GM19452 (cell line): Measurements from ENCODE around the gene ATP9A.
"Not testable (repeated sequence)": the region's sequence is repeated elsewhere in the genome, so short reads cannot be mapped to it uniquely, and the experiment has no call there.

Source experiments
- ATAC-seq: cut with Tn5 transposase; IDR thresholded peaks from one replicate; pipeline ENCODE4 v1.9.1; 2021; ENCODE audit not compliant: unreplicated experiment

The ATP9A gene

DNA sequence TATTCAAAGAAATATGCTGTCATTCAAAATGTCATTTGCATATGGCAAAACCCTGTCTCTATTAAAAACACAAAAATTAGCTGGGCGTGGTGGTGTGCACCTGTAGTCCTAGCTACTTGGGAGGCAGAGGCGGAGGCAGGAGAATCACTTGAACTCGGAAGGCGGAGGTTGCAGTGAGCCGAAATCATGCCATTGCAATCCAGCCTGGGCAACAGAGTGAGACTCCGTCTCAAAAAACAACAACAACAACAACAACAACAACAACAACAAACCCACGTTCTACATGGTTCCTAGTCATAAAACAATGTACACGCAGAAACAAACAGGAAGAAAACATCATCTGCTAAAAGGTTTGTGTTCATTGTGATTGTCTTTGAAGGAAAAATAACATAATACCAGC is 15.0 kb downstream of the ATP9A start:
- ATAC-seq: not testable (repeated sequence)

DNA sequence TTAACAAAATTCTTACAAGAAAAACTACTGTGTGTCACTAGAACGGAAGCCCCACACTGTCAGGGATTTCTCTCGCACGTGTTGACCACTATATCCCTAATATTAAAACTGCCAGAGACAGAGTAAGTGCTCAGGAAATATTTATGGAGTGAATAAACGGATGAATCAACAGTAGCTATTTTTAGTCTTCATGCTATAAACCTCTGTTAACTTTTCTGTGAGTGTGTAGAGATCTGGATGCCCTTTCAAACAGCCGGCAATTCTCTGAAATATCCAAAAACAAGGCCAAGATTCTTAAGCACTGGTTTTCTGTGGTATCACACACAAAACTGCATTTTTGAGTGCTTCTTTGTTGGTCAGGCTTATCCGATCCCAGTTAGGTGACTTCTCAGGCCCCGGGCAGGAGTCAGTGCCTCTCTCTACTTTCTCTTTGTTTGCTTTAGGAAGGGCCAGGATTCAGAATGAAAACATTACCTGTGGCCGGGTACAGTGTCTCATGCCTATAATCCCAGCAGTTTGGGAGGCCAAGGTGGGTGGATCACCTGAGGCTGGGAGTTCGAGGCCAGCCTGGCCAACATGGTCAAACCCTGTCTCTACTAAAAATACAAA is 15.7 kb downstream of the ATP9A start:
- no peak for ATAC-seq

DNA sequence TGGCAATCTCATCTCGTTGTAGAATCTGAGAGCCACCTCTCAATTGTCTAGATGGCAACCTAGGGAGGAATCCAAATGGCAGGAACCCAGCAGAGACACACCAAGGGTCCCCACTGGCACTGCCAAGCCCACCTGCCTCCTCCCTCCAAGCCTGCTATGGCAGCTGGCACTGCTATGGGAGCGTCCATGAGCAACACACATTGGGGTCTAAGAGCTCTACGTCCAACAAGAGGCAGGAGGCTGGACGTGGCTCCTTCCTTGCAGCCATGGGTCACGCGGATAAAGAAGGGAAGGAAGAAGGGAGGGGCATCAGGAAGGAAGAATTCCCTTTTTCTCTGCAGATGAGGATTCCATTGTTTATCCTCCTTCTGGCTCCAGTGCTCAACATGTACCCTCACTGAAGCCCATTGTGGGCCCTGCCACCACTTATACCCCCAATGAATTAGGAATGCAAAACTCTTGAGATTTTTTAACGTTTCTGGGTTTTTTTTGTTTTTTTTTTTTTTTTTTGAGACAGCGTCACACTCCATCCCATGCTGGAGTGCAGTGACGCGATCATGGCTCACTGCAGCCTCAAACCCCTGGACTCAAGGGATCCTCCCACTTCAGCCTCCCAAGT is 17.3 kb downstream of the ATP9A start:
- no peak for ATAC-seq

DNA sequence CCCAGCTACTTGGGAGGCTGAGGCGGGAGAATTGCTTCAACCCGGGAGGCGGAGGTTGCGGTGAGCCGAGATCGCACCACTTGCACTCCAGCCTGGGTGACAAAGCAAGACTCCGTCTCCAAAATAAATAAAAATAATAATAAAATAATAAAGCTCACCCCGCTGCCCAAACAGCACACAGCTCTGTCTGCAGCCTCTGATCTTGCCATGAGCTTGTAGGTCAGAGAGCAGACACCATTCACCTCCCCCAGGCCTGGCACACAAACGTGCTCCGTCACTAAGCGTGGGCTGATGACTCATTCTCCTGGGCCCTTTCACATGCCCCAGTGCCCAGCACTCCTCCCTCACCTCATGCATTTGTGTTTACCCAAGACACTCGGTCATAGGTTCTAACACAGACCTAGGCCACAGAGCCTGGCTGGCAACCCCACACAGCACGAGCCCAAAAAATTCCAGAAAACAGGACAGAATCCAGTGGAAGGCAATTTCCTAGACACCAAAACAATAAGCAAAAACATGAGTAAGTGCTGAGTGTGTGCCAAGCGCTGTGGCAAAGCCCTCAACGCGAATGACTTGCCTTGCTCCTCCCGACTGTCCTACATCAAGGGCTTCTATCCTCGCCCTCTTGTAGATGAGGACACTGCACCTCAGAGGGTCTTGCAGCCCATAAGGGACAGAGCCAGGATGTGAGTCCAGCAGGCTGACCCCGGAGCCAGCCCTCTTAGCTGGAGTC is 18.0 kb downstream of the ATP9A start:
- ATAC-seq: no peak

DNA sequence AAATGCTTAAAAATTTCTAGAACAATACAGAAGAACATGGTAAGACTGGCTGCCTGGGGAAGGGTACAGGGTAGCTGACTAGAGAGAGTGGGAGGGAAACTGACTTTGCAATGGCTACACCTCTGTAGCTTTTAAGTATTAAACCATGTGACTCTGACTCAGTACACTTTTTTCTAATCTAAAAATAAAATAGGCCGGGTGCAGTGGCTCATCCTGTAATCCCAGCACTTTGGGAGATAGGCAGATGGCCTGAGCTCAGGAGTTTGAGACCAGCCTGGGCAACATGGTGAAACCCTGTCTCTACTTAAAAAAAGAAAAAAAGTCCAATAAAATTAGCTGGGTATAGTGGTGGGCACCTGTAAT is 18.5 kb downstream of the ATP9A start:
- ATAC-seq: no peak

DNA sequence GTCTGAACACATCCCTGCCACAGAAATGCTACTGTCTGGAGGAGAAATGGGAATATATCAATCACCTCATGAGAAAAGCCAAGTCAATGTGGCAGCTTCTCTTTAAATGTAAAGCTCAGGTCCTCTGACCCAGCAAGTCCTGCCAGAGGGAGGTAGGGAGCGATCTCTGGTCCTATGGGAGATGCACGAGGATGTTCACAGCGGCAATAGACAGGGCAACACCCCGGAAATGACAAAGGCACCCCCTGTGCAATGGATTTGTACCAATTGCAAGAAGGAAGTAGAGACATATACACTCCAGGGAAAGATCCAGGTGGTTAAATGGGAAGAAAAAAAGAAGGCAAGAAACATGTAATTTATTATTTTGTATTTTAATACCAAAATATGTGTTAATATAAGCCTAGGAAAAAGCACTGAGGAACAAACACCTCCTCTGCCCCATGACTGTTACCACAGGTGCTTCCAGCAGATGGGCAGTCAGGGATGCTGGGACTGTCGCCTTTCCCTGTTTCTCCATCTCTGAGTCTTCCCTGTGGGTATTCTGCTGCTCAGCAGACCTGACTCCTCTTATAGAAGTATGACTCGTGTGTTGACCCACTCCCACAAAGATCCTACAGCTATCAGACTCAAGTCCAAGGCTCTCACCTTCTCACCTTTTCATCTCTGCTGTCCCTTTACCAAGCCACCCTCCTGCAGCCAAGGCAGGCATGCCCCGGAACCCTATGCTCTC is 20.8 kb downstream of the ATP9A start:
- no peak for ATAC-seq

DNA sequence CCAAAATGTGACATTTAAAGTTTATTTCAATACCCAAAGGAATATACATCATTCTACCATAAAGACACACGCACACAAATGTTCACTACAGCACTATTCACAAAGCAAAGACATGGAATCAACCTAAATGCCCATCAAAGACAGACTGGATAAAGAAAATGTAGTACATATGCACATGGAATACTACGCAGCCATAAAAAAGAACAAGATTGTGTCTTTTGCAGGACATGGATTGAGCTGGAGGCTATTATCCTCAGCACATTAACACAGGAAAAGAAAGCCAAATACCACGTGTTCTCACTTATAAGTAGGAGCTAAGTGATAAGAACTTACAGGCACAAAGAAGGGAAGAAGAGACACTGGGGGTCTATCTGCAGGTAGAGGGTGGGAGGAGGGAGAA is 22.4 kb downstream of the ATP9A start:
- no peak for ATAC-seq

DNA sequence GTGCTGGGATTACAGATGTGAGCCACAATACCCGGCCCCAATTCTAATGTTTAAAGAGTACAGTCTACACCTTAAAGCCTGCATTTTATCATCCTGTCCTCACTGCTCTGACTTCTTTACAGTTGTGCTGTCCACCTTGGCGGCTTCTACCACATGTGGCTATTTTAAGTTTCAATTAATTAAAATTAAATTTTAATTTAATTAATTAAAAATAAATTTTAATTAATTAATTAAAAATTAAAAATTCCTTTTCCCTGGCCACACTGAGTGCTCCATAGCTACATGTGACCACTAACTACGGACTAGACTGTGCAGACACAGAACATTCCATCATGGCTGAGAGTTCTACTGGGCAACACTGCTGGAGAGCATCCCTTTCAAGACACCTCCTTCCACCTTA is 27.4 kb downstream of the ATP9A start:
- ATAC-seq: no peak

DNA sequence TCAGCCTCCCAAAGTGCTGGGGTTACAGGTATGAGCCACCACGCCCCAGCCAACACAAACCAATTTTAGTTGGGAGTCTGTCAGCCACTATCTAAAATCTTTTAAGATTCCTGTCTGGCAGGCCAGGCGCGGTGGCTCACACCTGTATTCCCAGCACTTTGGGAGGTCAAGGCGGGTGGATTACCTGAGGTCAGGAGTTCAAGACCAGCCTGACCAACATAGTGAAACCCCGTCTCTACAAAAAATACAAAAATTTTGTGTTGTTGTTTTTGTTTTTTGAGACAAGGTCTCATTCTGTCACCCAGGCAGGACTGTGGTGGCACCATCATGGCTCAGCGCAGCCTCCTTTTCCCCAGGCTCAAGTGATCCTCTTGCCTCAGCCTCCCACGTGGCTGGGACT is 27.9 kb downstream of the ATP9A start:
- not testable (repeated sequence) for ATAC-seq

DNA sequence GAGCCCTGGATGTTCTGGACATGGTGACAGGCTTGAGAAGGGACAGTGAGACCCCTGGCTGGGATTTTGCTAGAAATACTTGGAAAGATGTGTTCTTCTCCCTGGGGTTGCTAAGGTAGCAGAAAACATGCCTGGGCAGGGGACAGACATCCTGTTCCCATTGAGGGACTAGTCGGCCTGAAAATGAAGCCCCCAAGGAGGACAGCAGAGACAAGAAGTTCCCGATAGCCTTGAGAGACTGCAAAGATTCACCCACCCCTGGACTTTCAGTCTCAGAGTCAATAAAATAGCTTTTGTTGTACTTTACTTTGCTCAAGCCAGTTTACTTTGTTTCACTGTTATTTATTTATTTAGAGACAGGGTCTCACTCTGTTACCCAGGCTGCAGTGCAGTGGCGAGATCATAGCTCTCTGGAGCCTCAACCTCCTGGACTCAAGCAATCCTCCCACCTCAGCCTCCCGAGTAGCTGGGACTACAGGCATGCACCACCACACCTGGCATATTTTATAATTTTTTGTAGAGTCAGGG is 28.4 kb downstream of the ATP9A start:
- ATAC-seq: no peak

DNA sequence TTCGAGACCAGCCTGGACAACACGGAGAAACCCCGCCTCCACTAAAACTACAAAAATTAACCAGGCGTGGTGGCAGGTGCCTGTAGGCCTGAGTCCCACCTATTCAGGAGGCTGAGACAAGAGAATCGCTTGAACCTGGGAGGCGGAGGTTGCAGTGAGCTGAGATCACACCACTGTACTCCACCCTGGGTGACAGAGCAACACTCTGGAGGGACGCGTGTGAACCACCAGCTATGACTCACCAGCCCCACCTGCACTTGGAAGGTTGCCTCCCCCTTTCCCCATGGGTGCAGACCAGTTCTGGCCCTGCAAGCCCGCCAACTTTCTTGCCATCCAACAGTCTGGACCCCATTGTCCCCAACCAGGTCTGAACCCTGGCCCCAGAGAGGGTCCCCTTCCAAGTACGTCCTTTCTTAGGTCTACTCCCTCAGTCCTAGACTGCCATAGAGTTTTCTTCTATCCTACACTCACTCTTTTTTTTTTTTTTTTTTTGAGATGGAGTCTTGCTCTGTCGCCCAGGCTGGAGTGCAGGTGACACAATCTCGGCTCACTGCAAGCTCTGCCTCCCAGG is 29.2 kb downstream of the ATP9A start:
- ATAC-seq: no peak

DNA sequence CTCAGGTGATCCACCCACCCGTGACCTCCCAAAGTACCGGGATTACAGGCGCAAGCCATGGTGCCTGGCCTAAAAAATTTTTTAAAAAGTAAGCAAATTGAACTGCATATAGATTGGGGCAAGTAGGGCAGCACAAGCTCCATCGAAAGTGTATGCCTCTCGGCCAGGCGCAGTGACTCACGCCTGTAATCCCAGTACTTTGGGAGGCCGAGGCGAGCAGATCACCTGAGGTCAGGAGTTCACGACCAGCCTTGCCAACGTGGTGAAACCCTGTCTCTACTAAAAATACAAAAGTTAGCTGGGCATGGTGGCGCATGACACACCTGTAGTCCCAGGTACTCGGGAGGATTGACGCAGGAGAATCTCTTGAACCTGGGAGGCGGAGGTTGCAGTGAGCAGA is 29.9 kb downstream of the ATP9A start:
- ATAC-seq: not testable (repeated sequence)

DNA sequence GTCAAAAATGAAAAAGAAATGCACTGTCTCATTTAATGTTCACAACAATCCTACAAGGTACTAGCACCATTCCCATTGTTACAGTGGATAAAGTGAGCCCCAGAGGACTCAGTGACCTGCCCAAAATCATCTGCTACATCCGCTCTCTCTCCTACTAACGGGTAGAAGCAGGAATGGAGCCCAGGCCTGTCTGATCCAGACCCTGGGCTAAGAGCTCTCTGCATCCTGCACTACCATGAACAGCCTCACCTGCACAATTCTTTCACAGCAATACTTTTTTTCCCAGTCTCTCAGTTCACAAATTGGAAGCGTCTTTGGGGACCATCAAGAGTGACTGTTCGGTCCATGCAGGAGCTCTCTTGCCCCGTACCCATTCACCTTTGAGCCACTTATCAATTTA is 31.2 kb downstream of the ATP9A start:
- ATAC-seq: no peak

DNA sequence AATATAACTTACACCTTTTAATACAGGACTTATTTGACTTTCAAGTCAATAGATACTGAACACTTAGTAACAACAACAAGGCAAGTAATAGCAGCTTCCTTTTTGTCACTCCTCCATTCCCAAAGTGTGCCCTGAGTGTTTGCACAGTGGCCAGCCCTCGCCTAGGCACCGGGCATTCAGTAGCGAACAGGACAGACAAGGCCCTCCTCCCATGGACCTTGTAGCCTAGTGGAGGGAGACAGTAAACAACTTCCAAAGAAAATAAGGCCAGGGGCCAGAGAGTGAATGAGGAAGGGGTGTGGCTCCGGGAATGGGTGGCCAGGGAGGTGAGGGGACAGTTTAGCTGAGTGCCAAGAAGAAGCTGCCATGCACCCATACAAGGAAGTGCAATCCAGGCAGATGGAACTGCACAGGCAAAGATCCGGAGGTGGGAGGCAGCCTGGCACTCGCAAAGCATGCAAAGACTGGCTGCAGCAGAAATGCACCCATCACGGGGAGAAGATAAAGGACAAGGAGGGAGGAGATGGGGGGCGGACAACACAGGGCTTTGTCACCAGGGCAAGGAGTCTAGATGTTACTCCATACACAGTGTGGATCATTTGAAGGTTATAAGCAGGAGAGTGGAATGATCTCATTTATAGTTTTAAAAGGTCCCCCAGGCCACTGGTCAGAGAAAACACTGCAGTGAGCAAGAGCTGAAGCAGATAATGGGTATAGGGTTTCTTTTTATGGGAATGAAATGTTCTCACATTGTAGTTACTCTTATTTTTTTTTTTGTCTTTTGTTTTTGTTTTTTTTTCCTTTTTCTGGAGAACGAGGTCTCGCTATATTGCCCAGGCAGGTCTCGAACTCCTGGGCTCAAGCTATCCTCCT is 32.2 kb downstream of the ATP9A start:
- no peak for ATAC-seq

DNA sequence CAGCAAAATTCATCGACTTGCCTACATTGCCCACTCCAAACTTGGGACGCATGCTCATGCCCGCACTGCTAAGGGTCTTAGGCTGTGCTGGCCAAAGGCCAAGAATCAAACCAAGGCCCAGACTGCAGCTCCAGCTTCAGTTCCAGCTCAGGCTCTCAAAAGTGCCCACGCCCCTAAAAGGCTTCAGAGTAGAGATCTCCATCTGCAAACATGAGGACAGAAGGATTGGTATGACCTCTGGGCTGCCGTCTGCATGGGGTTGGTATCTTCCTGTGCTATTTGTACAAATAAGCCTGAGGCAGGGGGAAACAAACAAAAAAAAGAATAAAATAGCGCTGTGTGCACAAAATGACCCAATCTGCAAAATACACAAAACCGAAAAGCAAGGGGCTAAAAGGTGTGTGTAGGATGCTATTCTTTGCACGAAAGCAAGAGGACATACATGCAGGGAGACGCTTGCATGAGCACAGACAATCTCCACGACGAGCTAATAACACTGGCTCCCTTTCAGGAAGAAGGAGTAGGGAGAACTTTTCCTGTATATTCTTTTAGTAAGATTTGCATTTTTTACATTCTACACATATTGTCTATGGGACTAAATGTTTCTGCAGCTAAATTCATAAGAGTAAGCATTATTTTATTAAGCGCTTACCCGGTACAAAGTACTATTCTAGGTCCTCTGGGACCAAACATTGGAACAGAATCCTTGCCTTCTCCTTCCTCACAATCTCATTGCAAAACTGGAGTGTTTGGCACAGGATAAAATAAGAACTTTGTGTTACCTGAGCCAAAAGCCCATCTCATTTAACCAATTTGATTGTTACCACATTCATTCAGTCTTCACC is 33.1 kb downstream of the ATP9A start:
- ATAC-seq: no peak

DNA sequence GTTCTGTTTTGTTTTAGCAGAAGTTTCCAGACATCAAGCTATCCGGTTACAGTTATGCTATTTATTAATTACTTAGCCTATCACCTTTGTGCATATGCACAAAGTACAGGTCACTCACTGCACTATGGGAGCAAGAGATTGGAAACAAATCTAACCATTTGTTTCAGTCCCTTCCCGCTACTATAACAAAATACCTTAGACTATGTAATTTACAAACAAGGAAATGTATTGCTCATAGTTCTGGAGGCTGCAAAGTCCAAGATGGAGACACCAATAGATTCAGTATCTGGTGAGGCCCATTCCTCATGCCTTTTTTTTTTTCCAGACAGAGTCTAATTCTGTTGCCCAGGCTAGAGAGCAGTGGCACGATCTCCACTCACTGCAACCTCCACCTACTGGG is 35.1 kb downstream of the ATP9A start:
- no peak for ATAC-seq

DNA sequence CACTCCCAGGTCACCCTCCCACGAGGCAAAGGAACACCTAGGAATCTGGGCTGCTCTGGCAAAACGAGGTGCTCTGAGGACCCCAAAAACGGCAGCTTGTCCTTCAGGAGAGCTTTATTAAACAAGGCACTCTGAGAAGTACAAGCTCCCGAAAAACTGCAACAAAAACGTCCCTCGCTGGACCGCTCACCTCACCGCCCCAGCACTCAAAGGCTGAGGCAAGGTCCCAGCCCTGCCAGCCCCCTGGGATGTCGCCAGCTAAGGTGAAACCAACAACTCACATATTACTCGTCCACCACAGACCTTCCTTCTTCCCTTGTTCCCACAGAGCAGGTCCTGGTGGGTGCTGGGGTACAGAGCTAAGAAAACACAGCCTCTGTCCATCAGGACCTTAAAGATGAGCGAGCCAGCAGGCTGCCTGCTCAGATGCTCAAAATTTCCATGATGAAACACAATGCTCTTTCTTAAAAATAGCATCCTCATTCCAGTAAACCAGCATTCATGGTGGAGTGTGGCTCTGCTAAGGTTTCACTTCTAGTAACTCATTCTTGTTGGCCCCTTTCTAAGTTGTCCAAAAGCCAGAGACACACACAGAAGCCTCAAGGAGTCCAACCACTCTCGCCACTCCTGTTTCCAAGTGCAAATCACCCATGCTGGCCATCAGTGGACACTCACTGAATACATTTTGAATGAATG is 35.9 kb downstream of the ATP9A start:
- no peak for ATAC-seq

DNA sequence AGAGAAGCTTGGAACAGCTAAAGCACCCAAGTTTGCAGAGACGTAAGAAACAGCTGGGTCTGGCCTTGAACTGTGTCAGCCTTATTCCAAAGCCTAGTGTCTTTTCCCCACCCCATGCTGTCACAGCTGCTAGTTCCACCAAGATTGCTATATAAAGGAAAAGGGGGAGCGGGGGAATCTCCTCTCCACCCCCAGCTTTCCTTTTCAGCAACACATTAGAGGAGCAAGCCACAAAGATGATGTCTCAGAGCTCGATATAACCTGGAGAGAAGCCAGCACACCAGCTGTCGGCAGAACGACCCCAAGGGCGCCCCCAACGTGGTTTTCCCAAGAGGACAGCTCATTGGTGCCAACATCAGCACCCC is 36.5 kb downstream of the ATP9A start:
- no peak for ATAC-seq

DNA sequence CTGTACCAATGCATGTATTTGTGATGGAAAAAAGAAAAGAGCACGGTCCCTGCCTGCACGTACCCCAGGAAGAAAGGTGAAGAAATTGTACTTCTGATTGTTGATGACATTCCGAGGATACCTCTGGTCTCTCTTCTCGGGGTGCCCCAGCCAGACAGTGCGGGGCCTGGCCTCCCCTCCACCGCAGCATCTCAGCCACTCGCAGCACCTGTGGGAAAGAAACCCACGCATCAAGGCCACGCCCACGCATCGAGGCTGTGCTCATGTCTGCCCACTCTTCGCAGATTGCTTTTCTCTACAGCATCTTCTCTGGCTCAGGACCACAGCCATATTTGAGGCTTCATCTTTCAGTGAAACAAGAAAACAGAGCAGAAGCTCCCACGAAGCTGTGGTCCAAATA is 38.4 kb downstream of the ATP9A start:
- no peak for ATAC-seq
